ENCODE data around the gene ZNF606. TPM values are rescaled to one million over a fixed set of nuclear protein-coding genes. Genes with fewer than 3 reads are reported as not detected.

The ZNF606 gene
- total and polyA plus RNA-seq, 9 of the 15 experiments (the other 6 are each of a cell fraction or from before 2014, with no cell fraction given): 0.03 to 0.98 (median 0.28) TPM

DNA sequence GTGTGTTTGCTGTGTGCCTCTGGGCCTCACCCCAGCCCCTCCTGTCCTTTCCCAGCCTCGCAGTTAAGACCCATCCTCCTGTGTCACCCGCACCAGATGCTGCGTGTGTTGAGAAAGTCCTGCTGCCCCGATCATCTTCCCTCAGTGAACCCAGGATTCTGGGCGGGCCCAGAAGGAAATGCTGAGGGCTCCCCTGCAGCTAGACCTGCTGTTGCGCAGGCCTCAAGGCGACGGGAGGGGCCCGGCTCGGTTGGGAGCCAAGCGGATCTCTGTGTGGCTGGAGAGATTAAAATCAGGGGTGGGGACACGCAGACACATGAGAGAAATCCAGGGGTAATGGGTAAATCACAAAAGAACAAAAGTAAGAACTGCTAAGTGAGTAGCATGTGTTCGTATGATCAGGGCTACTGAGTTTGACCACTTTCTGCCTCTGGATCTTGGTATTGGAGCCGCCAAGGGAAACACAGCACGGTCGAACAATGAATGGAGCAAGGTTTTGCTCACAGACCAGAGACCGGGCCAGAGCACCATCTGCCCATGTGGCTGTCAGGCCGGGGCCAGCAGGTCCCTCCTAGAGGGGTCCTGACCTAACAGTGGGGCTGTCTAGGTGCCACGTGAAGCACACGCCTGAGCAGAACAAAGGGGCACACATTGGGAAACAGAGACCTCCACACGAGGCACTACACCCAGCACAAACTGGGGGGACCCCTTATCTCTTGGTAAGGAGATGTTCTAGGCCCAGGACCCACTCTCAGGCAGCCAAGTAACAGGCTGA lies 38.3 kb upstream of the ZNF606 start (continued):
- TF ChIP-seq, protein P1, sequence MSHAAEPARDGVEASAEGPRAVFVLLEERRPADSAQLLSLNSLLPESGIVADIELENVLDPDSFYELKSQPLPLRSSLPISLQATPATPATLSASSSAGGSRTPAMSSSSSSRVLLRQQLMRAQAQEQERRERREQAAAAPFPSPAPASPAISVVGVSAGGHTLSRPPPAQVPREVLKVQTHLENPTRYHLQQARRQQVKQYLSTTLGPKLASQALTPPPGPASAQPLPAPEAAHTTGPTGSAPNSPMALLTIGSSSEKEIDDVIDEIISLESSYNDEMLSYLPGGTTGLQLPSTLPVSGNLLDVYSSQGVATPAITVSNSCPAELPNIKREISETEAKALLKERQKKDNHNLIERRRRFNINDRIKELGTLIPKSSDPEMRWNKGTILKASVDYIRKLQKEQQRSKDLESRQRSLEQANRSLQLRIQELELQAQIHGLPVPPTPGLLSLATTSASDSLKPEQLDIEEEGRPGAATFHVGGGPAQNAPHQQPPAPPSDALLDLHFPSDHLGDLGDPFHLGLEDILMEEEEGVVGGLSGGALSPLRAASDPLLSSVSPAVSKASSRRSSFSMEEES (CRISPR knock-in tag; IDR thresholded peaks at IDR 0.05): no peak

GRCh38 chr19:58038688-58039204 lies 36.1 kb upstream of the ZNF606 start:
- FAIRE-seq (no peak), ATAC-seq (no peak), DNase-seq (ENCODE audit: extremely low read depth in 1 of 4, low spot score in 3 of 4) (no peak)
- Histone ChIP-seq H3K4me2 (ENCODE audit: insufficient read depth, low read length) (no peak overlapping the region), H3K9me1 (ENCODE audit: control insufficient read depth, insufficient read depth, low read length) (no peaks in the 10 kb centered on the region), H3K79me2 (ENCODE audit: control insufficient read depth, insufficient read depth, low read length) (no peaks in the 10 kb centered on the region), H3K9ac (ENCODE audit: insufficient read depth in 1 of 2, low read depth in 2 of 2, low read length in 2 of 2) (no peak overlapping the region), H3K4me1 (replicated peaks in 1 of 2; ENCODE audit: control insufficient read depth in 2 of 2, insufficient read depth in 2 of 2, low read length in 2 of 2) (peaks cover 0 to 6% of the 10 kb centered on the region in 2 experiments; a peak in 1 of 5 replicates), H4K20me1 (replicated peaks; ENCODE audit: control insufficient read depth, insufficient read depth, low read length) (no peaks in the 10 kb centered on the region), H3K9me3 (replicated peaks; ENCODE audit: control insufficient read depth, insufficient read depth, low read depth, low read length) (no peaks in the 10 kb centered on the region), H3K36me3 (ENCODE audit: control insufficient read depth, insufficient read depth, low read length) (no peaks in the 10 kb centered on the region), H3K27me3 (ENCODE audit: control insufficient read depth in 2 of 2, insufficient read depth in 2 of 2, low read length in 2 of 2) (no peaks in the 10 kb centered on the region), H3K4me3 (no peak overlapping the region), H3K27ac (ENCODE audit: extremely low read depth, low read depth, low read length) (no peak overlapping the region), H2AFZ (ENCODE audit: low read depth, low read length) (no peak overlapping the region)
- intact Hi-C loops (cut with micrococcal nuclease): no loop called here
- 2% methylated on average over 6 of the region's 8 CpGs for WGBS (ENCODE audit: insufficient coverage, low coverage, missing lambda C conversion rate)
- no TSS peak for BruUV-seq (replicated peaks)
- POLR2A ChIA-PET: interaction anchor here (0.6 kb wide), 2 partner anchors 10 to 135 kb away, joined by 3 read pairs; no protein-coding TSS in a partner anchor
- in situ Hi-C loops (cut with MboI): no loop called here
- CTCF ChIA-PET (ENCODE audit: low intra/inter-chr PET ratio): no interaction called here
- TF ChIP-seq NCOR1 (IDR thresholded peaks at IDR 0.05) (no peak), ZNF277 (CRISPR knock-in tag; IDR thresholded peaks at IDR 0.05; ENCODE audit: borderline replicate concordance) (no peak), PTTG1 (tag; IDR thresholded peaks at IDR 0.05; ENCODE audit: low read depth) (no peak), ZNF316 (IDR thresholded peaks at IDR 0.05) (no peak), TCFL5 (CRISPR knock-in tag; conservative IDR thresholded peaks at IDR 0.05) (no peak), MED1 (CRISPR knock-in tag; IDR thresholded peaks at IDR 0.05; ENCODE audit: borderline replicate concordance) (no peak), HDAC8 (tag; IDR thresholded peaks at IDR 0.05) (no peak), CEBPG (CRISPR knock-in tag; IDR thresholded peaks at IDR 0.05) (no peak), CEBPG (tag; conservative IDR thresholded peaks at IDR 0.05 in 1 of 2, IDR thresholded peaks at IDR 0.05 in 1 of 2) (no peak), SRSF7 (optimal IDR thresholded peaks at IDR 0.05; ENCODE audit: low read depth, low read length) (no peak), TRIM24 (IDR thresholded peaks at IDR 0.05) (no peak)
- TF ChIP-seq, protein P2, sequence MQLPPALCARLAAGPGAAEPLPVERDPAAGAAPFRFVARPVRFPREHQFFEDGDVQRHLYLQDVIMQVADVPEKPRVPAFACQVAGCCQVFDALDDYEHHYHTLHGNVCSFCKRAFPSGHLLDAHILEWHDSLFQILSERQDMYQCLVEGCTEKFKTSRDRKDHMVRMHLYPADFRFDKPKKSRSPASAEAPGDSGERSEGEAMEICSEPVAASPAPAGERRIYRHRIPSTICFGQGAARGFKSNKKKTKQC (CRISPR knock-in tag; IDR thresholded peaks at IDR 0.05): no peak
